Suprapubic skin (tissue), 4 donors: ENCODE results near the gene SCAMP1. TPM values are rescaled to one million over a fixed set of nuclear protein-coding genes. Genes with fewer than 3 reads are reported as not detected.

Experiments
- DNase-seq, 2 donors: peaks; one replicate each; pipeline ENCODE4 v3.0.0-alpha.2; 2019; ENCODE audit warnings: low spot score in 2 of 2
- H3K27ac ChIP-seq: fragments of 200-600 bp; sonication (generic); one replicate; pipeline ENCODE4 v1.5.1; 2019
- H3K27me3 ChIP-seq: fragments of 200-600 bp; sonication (generic); one replicate; pipeline ENCODE4 v1.5.1; 2019
- H3K36me3 ChIP-seq: fragments of 200-600 bp; sonication (generic); one replicate; pipeline ENCODE4 v1.5.1; 2019
- H3K4me1 ChIP-seq: fragments of 200-600 bp; sonication (generic); one replicate; pipeline ENCODE4 v1.5.1; 2019
- H3K4me3 ChIP-seq: fragments of 200-600 bp; sonication (generic); one replicate; pipeline ENCODE4 v1.5.1; 2019; ENCODE audit warnings: mild to moderate bottlenecking
- H3K9me3 ChIP-seq: fragments of 200-600 bp; sonication (generic); one replicate; pipeline ENCODE4 v1.5.1; 2019
- EP300 ChIP-seq: sonication (generic); formaldehyde crosslinking; IDR thresholded peaks from one replicate; pipeline ENCODE4 v1.6.1; 2017; ENCODE audit warnings: antibody characterized with exemption
- POLR2A ChIP-seq, 2 donors: fragments of 450-650 bp; IDR thresholded peaks; one replicate each; pipeline ENCODE4 v1.6.1; 2017; ENCODE audit warnings: antibody characterized with exemption in 2 of 2, mild to moderate bottlenecking in 2 of 2, moderate library complexity in 2 of 2
- POLR2AphosphoS5 ChIP-seq, 3 donors: sonication (generic); formaldehyde crosslinking; IDR thresholded peaks; one replicate each; pipeline ENCODE4 v1.6.1; 2017; ENCODE audit warnings: antibody characterized with exemption in 3 of 3
- WGBS: methylation state at CpG from one replicate; pipeline ENCODE4 v1.1.5; 2018; 5-methylcytosine and 5-hydroxymethylcytosine counted together
- total RNA-seq, 4 donors: library from RNA; depleted of rRNA; stranded (reverse); fragments of >200 nt; gene quantifications; one replicate each; pipeline ENCODE4 v1.1.0, GENCODE V29; 2016
- TF ChIP-seq, protein P1 (sequence below), 2 donors: fragments of 200-600 bp in 1 of 2; fragments of 450-650 bp in 1 of 2; sonication (generic) in 1 of 2; IDR thresholded peaks; one replicate each; pipeline ENCODE4 v1.5.1; 2016 to 2019; ENCODE audit warnings: antibody characterized with exemption in 2 of 2, mild to moderate bottlenecking in 1 of 2, moderate library complexity in 1 of 2

Gene SCAMP1
- total RNA-seq, 4 donors from 2014 or later, result 21.2 to 34.6 (median 29.4) TPM

DNA sequence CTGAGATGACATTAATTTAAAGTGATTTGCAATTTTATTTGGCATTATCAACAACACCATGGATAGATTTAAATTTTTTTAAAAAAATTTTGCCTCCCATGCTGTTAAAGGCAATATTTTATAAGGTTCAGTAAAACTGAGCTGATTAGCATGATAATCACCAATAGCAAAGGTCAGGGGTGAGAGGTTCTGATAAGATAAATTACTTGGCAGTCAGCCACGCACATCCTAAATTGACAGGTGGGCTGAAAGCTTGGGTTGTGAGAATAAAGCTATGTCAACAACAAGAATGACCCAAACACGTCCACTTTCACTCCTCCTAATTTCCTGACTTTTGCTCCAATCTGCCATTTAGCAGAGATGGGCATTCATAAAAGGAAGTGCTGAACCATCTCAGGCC, 161.0 kb downstream of the SCAMP1 start:
- Histone ChIP-seq H3K4me3 (no peak overlapping the region), H3K9me3 (no peaks in the 10 kb centered on the region), H3K36me3 (no peaks in the 10 kb centered on the region), H3K27ac (no peak overlapping the region), H3K27me3 (no peaks in the 10 kb centered on the region), H3K4me1 (peaks cover 23% of the 10 kb centered on the region)
- no peak for TF ChIP-seq EP300
- TF ChIP-seq POLR2A (IDR thresholded peaks at IDR 0.05), result no peak
- no peak for TF ChIP-seq POLR2AphosphoS5 (IDR thresholded peaks at IDR 0.05)
- TF ChIP-seq, protein P1, sequence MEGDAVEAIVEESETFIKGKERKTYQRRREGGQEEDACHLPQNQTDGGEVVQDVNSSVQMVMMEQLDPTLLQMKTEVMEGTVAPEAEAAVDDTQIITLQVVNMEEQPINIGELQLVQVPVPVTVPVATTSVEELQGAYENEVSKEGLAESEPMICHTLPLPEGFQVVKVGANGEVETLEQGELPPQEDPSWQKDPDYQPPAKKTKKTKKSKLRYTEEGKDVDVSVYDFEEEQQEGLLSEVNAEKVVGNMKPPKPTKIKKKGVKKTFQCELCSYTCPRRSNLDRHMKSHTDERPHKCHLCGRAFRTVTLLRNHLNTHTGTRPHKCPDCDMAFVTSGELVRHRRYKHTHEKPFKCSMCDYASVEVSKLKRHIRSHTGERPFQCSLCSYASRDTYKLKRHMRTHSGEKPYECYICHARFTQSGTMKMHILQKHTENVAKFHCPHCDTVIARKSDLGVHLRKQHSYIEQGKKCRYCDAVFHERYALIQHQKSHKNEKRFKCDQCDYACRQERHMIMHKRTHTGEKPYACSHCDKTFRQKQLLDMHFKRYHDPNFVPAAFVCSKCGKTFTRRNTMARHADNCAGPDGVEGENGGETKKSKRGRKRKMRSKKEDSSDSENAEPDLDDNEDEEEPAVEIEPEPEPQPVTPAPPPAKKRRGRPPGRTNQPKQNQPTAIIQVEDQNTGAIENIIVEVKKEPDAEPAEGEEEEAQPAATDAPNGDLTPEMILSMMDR (IDR thresholded peaks at IDR 0.05), result no peak
- WGBS, result 89% methylated on average over 2 of the region's 2 CpGs
- DNase-seq, result no peak

DNA sequence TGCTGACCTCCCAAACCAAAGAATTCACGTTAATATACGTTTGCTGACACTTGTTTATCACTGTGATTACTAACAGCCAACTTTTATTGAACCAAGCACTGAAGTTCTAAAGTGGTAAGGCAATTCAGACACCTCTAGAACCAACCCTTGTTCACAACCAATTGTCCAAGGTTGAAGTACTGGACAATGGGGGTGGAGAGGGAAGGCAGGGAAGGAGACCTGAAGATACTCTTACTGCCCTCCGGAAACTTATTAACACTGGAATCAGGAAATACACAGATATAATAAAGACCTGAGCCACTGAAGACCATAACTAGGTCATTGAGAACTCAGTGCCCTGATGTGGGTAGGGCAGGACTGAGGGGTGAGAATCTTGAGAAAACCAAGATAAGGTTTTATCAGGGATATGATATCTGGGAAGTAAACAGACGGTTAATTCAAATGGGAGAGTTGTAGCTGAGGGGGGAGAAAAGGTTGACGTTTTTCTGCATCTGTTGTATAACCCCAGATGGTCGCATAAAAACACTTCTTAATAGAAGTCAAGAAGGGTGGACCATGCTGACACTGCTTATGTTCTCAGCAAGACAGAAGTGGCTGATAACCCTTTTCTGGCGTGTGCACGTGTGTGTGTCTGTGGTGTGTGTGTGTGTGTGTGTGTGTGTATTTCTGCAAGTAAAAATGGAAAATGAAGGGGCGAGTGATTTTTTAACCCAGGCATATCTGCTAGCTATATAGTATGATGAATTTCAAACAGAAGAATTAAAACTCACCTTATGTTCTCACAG, 162.3 kb downstream of the SCAMP1 start:
- no peak for DNase-seq
- Histone ChIP-seq H3K27me3 (no peaks in the 10 kb centered on the region), H3K4me3 (no peak overlapping the region), H3K27ac (no peak overlapping the region), H3K4me1 (peaks cover 33% of the 10 kb centered on the region), H3K9me3 (no peaks in the 10 kb centered on the region), H3K36me3 (no peaks in the 10 kb centered on the region)
- TF ChIP-seq POLR2AphosphoS5 (IDR thresholded peaks at IDR 0.05) (no peak), EP300 (no peak), POLR2A (IDR thresholded peaks at IDR 0.05) (no peak)
- TF ChIP-seq, protein P1 (IDR thresholded peaks at IDR 0.05), result no peak
- WGBS, result 80% methylated on average over 9 of the region's 9 CpGs

DNA sequence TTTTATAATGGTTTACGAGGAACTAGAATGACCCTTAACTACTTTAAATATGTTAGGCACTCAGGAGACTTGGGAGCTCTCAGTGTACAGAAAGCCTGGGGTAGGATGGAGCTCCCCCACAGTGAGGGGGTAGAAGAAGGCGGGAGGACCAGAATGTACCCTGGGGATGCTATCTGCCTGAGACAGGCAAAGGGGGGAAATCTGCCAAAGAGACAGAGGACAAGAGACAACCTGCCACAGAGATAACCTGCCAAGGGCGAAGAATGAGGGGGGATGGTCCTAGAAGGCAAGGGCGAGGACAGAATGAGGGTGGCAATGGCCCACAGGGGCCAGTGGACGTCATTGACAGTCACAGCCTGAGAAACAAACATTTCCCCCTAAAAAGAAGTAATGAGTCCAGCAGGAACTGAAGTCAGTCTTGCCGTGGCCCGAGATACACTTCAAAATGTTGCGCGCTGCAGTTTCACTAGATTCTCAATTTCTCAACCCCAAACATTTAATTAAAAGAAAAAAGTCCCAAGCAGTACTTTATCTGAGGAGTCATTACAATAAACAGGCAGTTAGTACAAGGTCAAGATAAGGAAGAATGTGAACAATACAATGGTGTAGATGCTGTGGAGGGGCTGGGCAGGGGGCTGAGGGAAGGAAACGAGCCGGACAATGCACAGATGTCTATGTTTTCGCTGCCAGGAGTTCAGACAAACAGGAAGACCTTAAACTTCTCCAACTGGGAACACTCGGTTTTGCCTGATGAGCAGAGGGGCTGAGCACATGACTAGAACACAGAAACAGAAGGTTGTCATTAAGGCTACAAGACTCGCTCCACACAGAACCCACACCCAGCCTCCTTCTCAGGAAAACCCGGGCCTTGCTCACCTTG, 163.1 kb downstream of the SCAMP1 start:
- DNase-seq, result no peak
- 69% methylated on average over 15 of the region's 15 CpGs for WGBS

DNA sequence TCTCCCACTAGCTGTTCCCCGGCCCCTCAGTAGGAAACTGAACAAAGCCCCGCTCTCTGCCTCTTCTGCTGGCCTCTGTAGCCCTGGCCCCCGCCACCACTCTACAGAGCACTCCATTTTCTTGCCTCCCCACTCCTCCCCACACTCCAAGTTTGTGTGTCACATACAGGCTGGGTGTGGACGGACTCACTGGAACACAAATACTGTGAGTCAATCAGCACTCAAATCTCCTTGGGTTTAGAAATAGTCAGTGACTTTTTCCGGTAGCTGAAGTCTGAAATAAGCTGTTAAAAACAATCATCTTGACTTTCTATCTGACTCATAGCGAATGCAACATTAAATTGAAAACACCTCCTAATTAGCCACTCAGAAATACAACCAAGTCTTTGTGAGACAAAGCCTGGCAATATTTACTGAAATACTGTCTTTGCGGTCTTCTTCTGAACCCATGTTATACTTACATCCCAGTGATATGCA, 165.7 kb downstream of the SCAMP1 start:
- H3K9me3 ChIP-seq, result no peaks in the 10 kb centered on the region
- H3K27me3 ChIP-seq, result no peaks in the 10 kb centered on the region
- no peaks in the 10 kb centered on the region for H3K36me3 ChIP-seq
- TF ChIP-seq EP300 (no peak), POLR2A (IDR thresholded peaks at IDR 0.05) (no peak), POLR2AphosphoS5 (IDR thresholded peaks at IDR 0.05) (no peak)
- TF ChIP-seq, protein P1 (IDR thresholded peaks at IDR 0.05), result no peak
- H3K4me3 ChIP-seq, result no peak overlapping the region
- peak in 1 of 2 donors; percentile 76 for DNase-seq
- peak overlapping the region; percentile 80 for H3K27ac ChIP-seq
- peaks cover 44% of the 10 kb centered on the region for H3K4me1 ChIP-seq
- WGBS, result 60% methylated on average over 7 of the region's 7 CpGs

More for the DNA sequence above, 163.1 kb downstream of the SCAMP1 start:
- Histone ChIP-seq H3K27ac (peak overlapping the region; percentile 66), H3K4me1 (peaks cover 41% of the 10 kb centered on the region), H3K9me3 (no peaks in the 10 kb centered on the region), H3K4me3 (no peak overlapping the region), H3K27me3 (no peaks in the 10 kb centered on the region), H3K36me3 (no peaks in the 10 kb centered on the region)
- TF ChIP-seq EP300 (no peak), POLR2AphosphoS5 (IDR thresholded peaks at IDR 0.05) (no peak), POLR2A (IDR thresholded peaks at IDR 0.05) (no peak)
- TF ChIP-seq, protein P1 (IDR thresholded peaks at IDR 0.05), result no peak
